NB4 (cell line): ENCODE results near the gene CALCA.
"Not testable (repeated sequence)": the region's sequence is repeated elsewhere in the genome, so short reads cannot be mapped to it uniquely, and the experiment has no call there.

Source experiments
- CTCF ChIP-seq: IDR thresholded peaks from one replicate; pipeline ENCODE4 v1.5.1; 2012; ENCODE audit warnings: low read depth, low read length
- POLR2A ChIP-seq: IDR thresholded peaks from 2 replicates; pipeline ENCODE4 v1.6.1; 2011; ENCODE audit warnings: mild to moderate bottlenecking; ENCODE audit not compliant: insufficient read length; ENCODE audit errors: extremely low read depth

GRCh38 chr11:14988133-14988532 lies 16.0 kb upstream of the CALCA start:
- TF ChIP-seq CTCF, POLR2A: not testable (repeated sequence)
